ENCODE measurements around the gene PPP1R27. TPM values are rescaled to one million over a fixed set of nuclear protein-coding genes. Genes with fewer than 3 reads are reported as not detected.

PPP1R27 gene
- polyA plus RNA-seq, 2 of the 4 experiments (the other 2 are of a cell fraction), result 0.09 TPM; not detected in 1

DNA sequence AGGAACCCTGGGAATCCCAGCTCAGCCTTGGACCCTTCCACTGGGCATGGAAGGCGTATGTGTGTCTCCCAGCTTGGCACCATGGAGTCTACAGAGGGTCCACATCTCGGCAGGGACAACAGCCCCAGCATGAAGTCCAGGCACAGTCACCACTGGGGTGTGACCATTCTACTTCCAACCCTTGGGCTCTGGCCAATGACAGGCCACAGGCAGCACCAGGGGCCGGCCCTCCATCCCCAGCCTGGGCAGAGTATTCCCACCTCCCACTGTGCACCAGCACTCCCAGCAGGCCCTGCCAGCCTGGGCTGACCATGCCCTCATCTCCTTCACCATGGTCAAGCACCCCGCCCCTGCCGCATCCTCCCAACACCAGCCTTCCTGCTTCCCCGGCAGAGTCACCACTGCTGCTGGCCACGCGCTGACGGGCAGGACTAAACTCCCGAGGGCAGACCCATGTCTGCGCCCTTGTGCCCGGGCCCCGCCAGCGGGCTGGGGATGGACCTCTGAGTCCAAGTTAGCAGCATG, 9.5 kb upstream of the PPP1R27 start (continued):
- TF ChIP-seq KDM1A (IDR thresholded peaks at IDR 0.05; ENCODE audit: low read depth), result no peak
- TF ChIP-seq RCOR1 (IDR thresholded peaks at IDR 0.05; ENCODE audit: low read depth, low read length), result no peak
- TF ChIP-seq HOXA7 (CRISPR knock-in tag; IDR thresholded peaks at IDR 0.05), result no peak
- TF ChIP-seq, protein P1, sequence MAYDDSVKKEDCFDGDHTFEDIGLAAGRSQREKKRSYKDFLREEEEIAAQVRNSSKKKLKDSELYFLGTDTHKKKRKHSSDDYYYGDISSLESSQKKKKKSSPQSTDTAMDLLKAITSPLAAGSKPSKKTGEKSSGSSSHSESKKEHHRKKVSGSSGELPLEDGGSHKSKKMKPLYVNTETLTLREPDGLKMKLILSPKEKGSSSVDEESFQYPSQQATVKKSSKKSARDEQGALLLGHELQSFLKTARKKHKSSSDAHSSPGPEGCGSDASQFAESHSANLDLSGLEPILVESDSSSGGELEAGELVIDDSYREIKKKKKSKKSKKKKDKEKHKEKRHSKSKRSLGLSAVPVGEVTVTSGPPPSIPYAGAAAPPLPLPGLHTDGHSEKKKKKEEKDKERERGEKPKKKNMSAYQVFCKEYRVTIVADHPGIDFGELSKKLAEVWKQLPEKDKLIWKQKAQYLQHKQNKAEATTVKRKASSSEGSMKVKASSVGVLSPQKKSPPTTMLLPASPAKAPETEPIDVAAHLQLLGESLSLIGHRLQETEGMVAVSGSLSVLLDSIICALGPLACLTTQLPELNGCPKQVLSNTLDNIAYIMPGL (CRISPR knock-in tag; IDR thresholded peaks at IDR 0.05; ENCODE audit: borderline replicate concordance), result no peak
- TF ChIP-seq, protein P2, sequence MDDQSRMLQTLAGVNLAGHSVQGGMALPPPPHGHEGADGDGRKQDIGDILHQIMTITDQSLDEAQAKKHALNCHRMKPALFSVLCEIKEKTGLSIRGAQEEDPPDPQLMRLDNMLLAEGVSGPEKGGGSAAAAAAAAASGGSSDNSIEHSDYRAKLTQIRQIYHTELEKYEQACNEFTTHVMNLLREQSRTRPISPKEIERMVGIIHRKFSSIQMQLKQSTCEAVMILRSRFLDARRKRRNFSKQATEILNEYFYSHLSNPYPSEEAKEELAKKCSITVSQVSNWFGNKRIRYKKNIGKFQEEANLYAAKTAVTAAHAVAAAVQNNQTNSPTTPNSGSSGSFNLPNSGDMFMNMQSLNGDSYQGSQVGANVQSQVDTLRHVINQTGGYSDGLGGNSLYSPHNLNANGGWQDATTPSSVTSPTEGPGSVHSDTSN (IDR thresholded peaks at IDR 0.05), result no peak
- no peak for TF ChIP-seq MAZ (IDR thresholded peaks at IDR 0.05; ENCODE audit: borderline replicate concordance, low read depth, low read length)
- no peak for TF ChIP-seq JUN (IDR thresholded peaks at IDR 0.05)

GRCh38 chr17:81843713-81844326, 9.0 kb upstream of the PPP1R27 start:
- TF ChIP-seq, protein P3, sequence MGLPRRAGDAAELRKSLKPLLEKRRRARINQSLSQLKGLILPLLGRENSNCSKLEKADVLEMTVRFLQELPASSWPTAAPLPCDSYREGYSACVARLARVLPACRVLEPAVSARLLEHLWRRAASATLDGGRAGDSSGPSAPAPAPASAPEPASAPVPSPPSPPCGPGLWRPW (IDR thresholded peaks at IDR 0.05), result no peak
- TF ChIP-seq CBX2 (IDR thresholded peaks at IDR 0.05; ENCODE audit: borderline replicate concordance, low read depth), result no peak
- no peak for TF ChIP-seq MYC (IDR thresholded peaks at IDR 0.05; ENCODE audit: borderline replicate concordance, low read length)
- no peak for TF ChIP-seq RCOR1 (IDR thresholded peaks at IDR 0.05; ENCODE audit: low read depth, low read length)
- TF ChIP-seq TP53 (CRISPR knock-in tag; IDR thresholded peaks at IDR 0.05), result no peak
- TF ChIP-seq SREBF2 (IDR thresholded peaks at IDR 0.05), result no peak
- no peak for TF ChIP-seq EHMT2 (IDR thresholded peaks at IDR 0.05; ENCODE audit: low read depth)
- no peak for TF ChIP-seq MAZ (IDR thresholded peaks at IDR 0.05; ENCODE audit: borderline replicate concordance, low read depth, low read length)
- TF ChIP-seq CBX8 (IDR thresholded peaks at IDR 0.05), result no peak
- TF ChIP-seq HEYL (CRISPR knock-in tag; IDR thresholded peaks at IDR 0.05), result no peak
- Histone ChIP-seq H3K9me3 (no peaks in the 10 kb centered on the region), H3K4me1 (no peaks in the 10 kb centered on the region), H3K27ac (no peak overlapping the region), H3K4me2 (no peak overlapping the region), H3K4me3 (no peak overlapping the region)
- FAIRE-seq (no peak), DNase-seq (ENCODE audit: low read depth in 1 of 2, low spot score in 1 of 2) (no peak), ATAC-seq (no peak)
- WGBS (ENCODE audit: missing lambda C conversion rate), result 95% methylated on average over 29 of the region's 30 CpGs
- CTCF ChIA-PET, result interaction anchor here (0.8 to 6.0 kb wide), 5 partner anchors 9 to 109 kb away, joined by 3 to 32 read pairs (median 4); no protein-coding TSS in a partner anchor
- POLR2A ChIA-PET, result interaction anchor here (2.0 to 2.1 kb wide), 2 partner anchors 11 to 17 kb away, joined by 5 to 7 read pairs; partner anchors contain the start of genes MCRIP1 and P4HB

GRCh38 chr17:81842725-81843504, 8.1 kb upstream of the PPP1R27 start:
- Histone ChIP-seq H3K9me3 (no peaks in the 10 kb centered on the region), H3K4me2 (no peak overlapping the region), H3K4me1 (no peaks in the 10 kb centered on the region), H3K27ac (no peak overlapping the region), H3K4me3 (no peak overlapping the region)
- WGBS (ENCODE audit: missing lambda C conversion rate), result 81% methylated on average over 21 of the region's 21 CpGs
- peak; percentile 26 to 32; a peak in 1 of 5 replicates for TF ChIP-seq JUN (IDR thresholded peaks at IDR 0.05)
- TF ChIP-seq SMC3 (IDR thresholded peaks at IDR 0.05), result no peak
- TF ChIP-seq, protein P4, sequence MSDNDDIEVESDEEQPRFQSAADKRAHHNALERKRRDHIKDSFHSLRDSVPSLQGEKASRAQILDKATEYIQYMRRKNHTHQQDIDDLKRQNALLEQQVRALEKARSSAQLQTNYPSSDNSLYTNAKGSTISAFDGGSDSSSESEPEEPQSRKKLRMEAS (IDR thresholded peaks at IDR 0.05), result no peak
- DNase-seq (ENCODE audit: low read depth in 1 of 2, low spot score in 1 of 2) (no peak), FAIRE-seq (no peak), ATAC-seq (peak in 1 of 2 experiments; percentile 2; a peak in 1 of 6 replicates)
- ChIA-PET POLR2A (interaction anchor here (2.0 to 2.3 kb wide), 2 partner anchors 10 to 18 kb away, joined by 5 to 12 read pairs; partner anchors contain the start of genes MCRIP1 and P4HB), CTCF (interaction anchor here (1.1 to 6.0 kb wide), 7 partner anchors 9 to 116 kb away, joined by 3 to 32 read pairs (median 3); partner anchors contain the start of gene PPP1R27)

Data from A549 (cell line).